Sigmoid colon (tissue), 7 donors: Measurements from ENCODE around the gene HAO1. TPM values are rescaled to one million over a fixed set of nuclear protein-coding genes. Genes with fewer than 3 reads are reported as not detected.
"Not testable (repeated sequence)": the region's sequence is repeated elsewhere in the genome, so short reads cannot be mapped to it uniquely, and the experiment has no call there.

Experiments used
- DNase-seq: peaks from one replicate; pipeline ENCODE4 v3.0.0-alpha.2; 2019
- H3K27ac ChIP-seq, 4 donors: fragments of 200-600 bp; sonication (generic); one replicate each; pipeline ENCODE4 v1.5.1; 2016 to 2019; ENCODE audit warnings: mild to moderate bottlenecking in 1 of 4
- H3K27me3 ChIP-seq, 3 donors: fragments of 200-600 bp; sonication (generic); one replicate each; pipeline ENCODE4 v1.5.1; 2019; ENCODE audit warnings: mild to moderate bottlenecking in 1 of 3
- H3K36me3 ChIP-seq, 4 donors: fragments of 200-600 bp; sonication (generic); one replicate each; pipeline ENCODE4 v1.5.1; 2016 to 2019
- H3K4me1 ChIP-seq, 4 donors: fragments of 200-600 bp; sonication (generic); one replicate each; pipeline ENCODE4 v1.5.1; 2017 to 2019
- H3K4me3 ChIP-seq, 4 donors: fragments of 200-600 bp; sonication (generic); one replicate each; pipeline ENCODE4 v1.5.1; 2017 to 2019; ENCODE audit warnings: mild to moderate bottlenecking in 2 of 4, moderate library complexity in 1 of 4
- H3K9me3 ChIP-seq, 4 donors: fragments of 200-600 bp in 3 of 4; sonication (generic) in 3 of 4; one replicate each; pipeline versions ENCODE4 v1.5.1 to v1.6.1; 2013 to 2019
- EP300 ChIP-seq, 4 donors: sonication (generic); formaldehyde crosslinking; IDR thresholded peaks; one replicate each; pipeline ENCODE4 v1.6.1; 2017; ENCODE audit warnings: antibody characterized with exemption in 4 of 4
- POLR2A ChIP-seq, 2 donors: fragments of 450-650 bp; IDR thresholded peaks; one replicate each; pipeline ENCODE4 v1.6.1; 2016; ENCODE audit warnings: antibody characterized with exemption in 2 of 2, mild to moderate bottlenecking in 2 of 2, moderate library complexity in 2 of 2
- POLR2AphosphoS5 ChIP-seq, 4 donors: sonication (generic); formaldehyde crosslinking; IDR thresholded peaks; one replicate each; pipeline ENCODE4 v1.6.1; 2017; ENCODE audit warnings: antibody characterized with exemption in 4 of 4
- WGBS, 2 donors: extraction: QIAGEN DNeasy Blood & Tissue Kit; methylation state at CpG; one replicate each; pipeline ENCODE4 v1.1.7; 2013; 5-methylcytosine and 5-hydroxymethylcytosine counted together
- intact Hi-C: fragments of 100-400 bp; cut with DNase I; formaldehyde crosslinking; loops from one replicate; pipeline ENCODE4 v1.15.1; 2023
- polyA plus RNA-seq, 3 donors: library from polyadenylated mRNA; stranded (reverse); fragments of 200-250 nt; gene quantifications; one replicate each; pipeline ENCODE4 v1.2.3, GENCODE V29; 2013
- total RNA-seq, 4 donors: library from RNA; depleted of rRNA; stranded (reverse); fragments of >200 nt; gene quantifications; one replicate each; pipeline ENCODE4 v1.1.0, GENCODE V29; 2016
- TF ChIP-seq, protein P1 (sequence below), 4 experiments: fragments of 450-650 bp in 3 of 4; fragments of 200-600 bp in 1 of 4; IDR thresholded peaks; one replicate each; pipeline ENCODE4 v1.5.1; 2016 to 2019; ENCODE audit warnings: antibody characterized with exemption in 4 of 4, mild to moderate bottlenecking in 3 of 4, moderate library complexity in 2 of 4
- donor health status: healthy with polysubstance abuse.
- donor health status: Bipolar disorder and iron deficiency.
- donor health status: healthy.

HAO1 gene
- total and polyA plus RNA-seq, 7 donors: not detected

- TF ChIP-seq EP300 (IDR thresholded peaks at IDR 0.05) (no peak), POLR2AphosphoS5 (IDR thresholded peaks at IDR 0.05) (no peak), POLR2A (IDR thresholded peaks at IDR 0.05) (no peak)
- TF ChIP-seq, protein P1, sequence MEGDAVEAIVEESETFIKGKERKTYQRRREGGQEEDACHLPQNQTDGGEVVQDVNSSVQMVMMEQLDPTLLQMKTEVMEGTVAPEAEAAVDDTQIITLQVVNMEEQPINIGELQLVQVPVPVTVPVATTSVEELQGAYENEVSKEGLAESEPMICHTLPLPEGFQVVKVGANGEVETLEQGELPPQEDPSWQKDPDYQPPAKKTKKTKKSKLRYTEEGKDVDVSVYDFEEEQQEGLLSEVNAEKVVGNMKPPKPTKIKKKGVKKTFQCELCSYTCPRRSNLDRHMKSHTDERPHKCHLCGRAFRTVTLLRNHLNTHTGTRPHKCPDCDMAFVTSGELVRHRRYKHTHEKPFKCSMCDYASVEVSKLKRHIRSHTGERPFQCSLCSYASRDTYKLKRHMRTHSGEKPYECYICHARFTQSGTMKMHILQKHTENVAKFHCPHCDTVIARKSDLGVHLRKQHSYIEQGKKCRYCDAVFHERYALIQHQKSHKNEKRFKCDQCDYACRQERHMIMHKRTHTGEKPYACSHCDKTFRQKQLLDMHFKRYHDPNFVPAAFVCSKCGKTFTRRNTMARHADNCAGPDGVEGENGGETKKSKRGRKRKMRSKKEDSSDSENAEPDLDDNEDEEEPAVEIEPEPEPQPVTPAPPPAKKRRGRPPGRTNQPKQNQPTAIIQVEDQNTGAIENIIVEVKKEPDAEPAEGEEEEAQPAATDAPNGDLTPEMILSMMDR (IDR thresholded peaks at IDR 0.05): no peak
- Histone ChIP-seq H3K27ac (no peak overlapping the region), H3K4me3 (no peak overlapping the region), H3K9me3 (no peaks in the 10 kb centered on the region), H3K36me3 (no peaks in the 10 kb centered on the region), H3K27me3 (no peaks in the 10 kb centered on the region), H3K4me1 (no peaks in the 10 kb centered on the region)
- intact Hi-C loops: no loop called here
- no peak for DNase-seq
- WGBS, 2 donors: 78 to 85% methylated on average over 2 of the region's 2 CpGs
Observed at GRCh38 chr20:7848351-7848750, 91.9 kb downstream of the HAO1 start.

DNA sequence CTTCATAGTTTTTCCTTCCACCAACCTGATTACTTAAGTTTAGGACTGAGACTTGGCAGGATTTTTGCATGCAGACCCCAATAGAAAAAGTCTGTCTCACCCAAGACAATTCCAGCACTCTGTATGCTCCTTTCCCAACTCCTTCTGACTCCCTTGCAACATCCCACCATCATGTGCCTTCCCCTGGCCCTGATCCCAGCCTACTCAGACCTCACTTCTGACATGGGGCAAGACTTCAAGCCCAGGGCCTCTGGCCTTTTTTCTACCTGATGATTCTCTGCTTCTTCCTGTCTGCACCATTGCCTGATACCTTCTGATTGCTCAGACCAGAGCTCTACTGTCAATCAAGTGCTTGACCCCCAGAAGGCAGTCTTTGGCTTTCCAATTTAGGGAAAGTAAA lies 96.6 kb downstream of the HAO1 start:
- DNase-seq: peak; percentile 75
- intact Hi-C loops: no loop called here
- H3K27ac ChIP-seq: no peak overlapping the region
- H3K36me3 ChIP-seq: no peaks in the 10 kb centered on the region
- no peaks in the 10 kb centered on the region for H3K9me3 ChIP-seq
- no peak overlapping the region for H3K4me3 ChIP-seq
- TF ChIP-seq POLR2A (IDR thresholded peaks at IDR 0.05) (no peak), EP300 (IDR thresholded peaks at IDR 0.05) (no peak), POLR2AphosphoS5 (IDR thresholded peaks at IDR 0.05) (no peak)
- TF ChIP-seq, protein P1 (IDR thresholded peaks at IDR 0.05): no peak
- H3K4me1 ChIP-seq: peaks cover 0 to 15% (median 3%) of the 10 kb centered on the region in 4 donors
- H3K27me3 ChIP-seq: no peaks in the 10 kb centered on the region

- H3K4me3 ChIP-seq: no peak overlapping the region
- no peaks in the 10 kb centered on the region for H3K27me3 ChIP-seq
- H3K9me3 ChIP-seq: no peaks in the 10 kb centered on the region
- 56 to 62% methylated on average over 2 of the region's 2 CpGs for WGBS, 2 donors
- H3K27ac ChIP-seq: no peak overlapping the region
- intact Hi-C loops: no loop called here
- H3K4me1 ChIP-seq: peaks cover 0 to 15% (median 3%) of the 10 kb centered on the region in 4 donors
- TF ChIP-seq POLR2AphosphoS5 (IDR thresholded peaks at IDR 0.05): peak in 1 of 4 donors; percentile 9
- TF ChIP-seq, protein P1 (IDR thresholded peaks at IDR 0.05): no peak
- peak; percentile 68 for DNase-seq
- no peaks in the 10 kb centered on the region for H3K36me3 ChIP-seq
Observed at GRCh38 chr20:7841971-7842310, 98.3 kb downstream of the HAO1 start.

- WGBS, 2 donors: 74 to 84% methylated on average over 2 of the region's 2 CpGs
- TF ChIP-seq EP300 (IDR thresholded peaks at IDR 0.05) (no peak), POLR2AphosphoS5 (IDR thresholded peaks at IDR 0.05) (no peak), POLR2A (IDR thresholded peaks at IDR 0.05) (no peak)
- TF ChIP-seq, protein P1 (IDR thresholded peaks at IDR 0.05): no peak
- no peaks in the 10 kb centered on the region for H3K9me3 ChIP-seq
- H3K4me3 ChIP-seq: no peak overlapping the region
- no peaks in the 10 kb centered on the region for H3K36me3 ChIP-seq
- H3K27ac ChIP-seq: no peak overlapping the region
- no peak for DNase-seq
- no peaks in the 10 kb centered on the region for H3K27me3 ChIP-seq
- intact Hi-C loops: no loop called here
- H3K4me1 ChIP-seq: peaks cover 0 to 15% (median 3%) of the 10 kb centered on the region in 4 donors
Observed at GRCh38 chr20:7841291-7841970, 98.8 kb downstream of the HAO1 start.

DNA sequence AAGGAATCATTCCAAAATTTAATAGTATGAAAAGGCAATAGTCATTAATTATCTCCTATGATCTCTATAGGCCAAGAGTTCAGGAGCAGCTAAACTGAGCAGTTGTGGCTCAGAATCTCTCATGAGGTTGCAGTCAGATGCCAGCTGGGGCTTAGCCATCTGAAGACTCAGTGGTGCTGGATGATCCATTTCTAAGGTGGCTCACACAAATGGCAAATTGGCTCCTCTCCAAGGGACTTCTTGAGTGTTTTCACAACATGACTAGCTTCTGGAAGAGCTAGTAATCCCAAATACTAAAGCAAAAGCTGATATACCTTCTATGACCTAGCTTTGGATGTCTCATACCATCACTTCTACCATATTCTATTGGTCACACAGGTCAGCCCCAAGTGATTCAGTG lies 104.2 kb downstream of the HAO1 start:
- H3K27ac ChIP-seq: no peak overlapping the region
- no peaks in the 10 kb centered on the region for H3K36me3 ChIP-seq
- intact Hi-C loops: no loop called here
- H3K4me3 ChIP-seq: no peak overlapping the region
- DNase-seq: no peak
- TF ChIP-seq POLR2A (IDR thresholded peaks at IDR 0.05): no peak
- TF ChIP-seq, protein P1 (IDR thresholded peaks at IDR 0.05): no peak
- TF ChIP-seq EP300 (IDR thresholded peaks at IDR 0.05): no peak
- no peak for TF ChIP-seq POLR2AphosphoS5 (IDR thresholded peaks at IDR 0.05)
- H3K27me3 ChIP-seq: no peaks in the 10 kb centered on the region
- H3K4me1 ChIP-seq: no peaks in the 10 kb centered on the region
- peaks cover 0 to 2% (median 0%) of the 10 kb centered on the region in 4 donors for H3K9me3 ChIP-seq

DNA sequence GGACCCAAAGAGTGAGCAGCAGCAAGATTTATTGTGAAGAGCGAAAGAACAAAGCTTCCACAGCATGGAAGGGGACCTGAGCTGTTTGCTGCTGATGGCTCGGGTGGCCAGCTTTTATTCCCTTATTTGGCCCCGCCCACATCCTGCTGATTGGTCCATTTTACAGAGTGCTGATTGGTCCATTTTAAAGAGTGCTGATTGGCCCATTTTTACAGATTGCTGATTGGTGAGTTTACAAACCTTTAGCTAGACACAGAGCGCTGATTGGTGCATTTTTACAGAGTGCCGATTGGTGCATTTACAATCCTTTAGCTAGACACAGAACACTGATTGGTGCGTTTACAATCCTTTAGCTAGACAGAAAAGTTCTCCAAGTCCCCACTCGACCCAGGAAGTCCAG lies 105.8 kb downstream of the HAO1 start:
- intact Hi-C loops, H3K4me3 ChIP-seq: not testable (repeated sequence)

More for the DNA sequence above, 105.8 kb downstream of the HAO1 start:
- H3K27ac ChIP-seq, H3K27me3 ChIP-seq, H3K36me3 ChIP-seq, H3K9me3 ChIP-seq, DNase-seq, H3K4me1 ChIP-seq: not testable (repeated sequence)
- 72 to 78% methylated on average over 7 of the region's 7 CpGs for WGBS, 2 donors
